ENCODE data around the gene HOXD8.
A peak's percentile ranks its signal among the peaks of the same experiment; 100 is the strongest.

The HOXD8 gene

DNA sequence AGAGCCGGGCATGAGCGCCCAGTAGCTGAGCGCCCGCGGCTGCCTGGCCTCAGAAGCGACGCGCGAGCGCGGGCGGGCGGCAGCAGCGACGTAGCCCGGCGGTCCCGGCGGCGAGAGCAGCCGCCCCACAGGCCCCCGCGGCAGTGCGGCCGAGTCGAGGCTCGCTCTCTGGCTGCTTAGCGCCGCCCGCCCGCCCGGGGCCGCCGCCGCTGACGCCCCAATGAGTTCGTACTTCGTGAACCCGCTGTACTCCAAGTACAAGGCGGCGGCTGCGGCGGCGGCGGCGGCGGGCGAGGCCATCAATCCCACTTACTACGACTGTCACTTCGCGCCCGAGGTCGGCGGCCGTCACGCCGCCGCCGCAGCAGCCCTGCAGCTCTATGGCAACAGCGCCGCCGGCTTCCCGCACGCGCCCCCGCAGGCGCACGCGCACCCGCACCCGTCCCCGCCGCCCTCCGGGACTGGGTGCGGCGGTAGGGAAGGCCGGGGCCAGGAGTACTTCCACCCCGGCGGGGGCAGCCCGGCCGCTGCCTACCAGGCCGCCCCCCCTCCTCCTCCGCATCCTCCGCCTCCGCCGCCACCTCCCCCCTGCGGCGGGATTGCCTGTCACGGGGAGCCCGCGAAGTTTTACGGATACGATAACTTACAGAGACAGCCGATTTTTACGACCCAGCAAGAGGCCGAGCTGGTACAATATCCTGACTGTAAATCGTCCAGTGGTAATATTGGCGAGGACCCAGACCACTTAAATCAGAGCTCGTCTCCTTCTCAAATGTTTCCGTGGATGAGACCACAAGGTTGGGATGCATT is 847 bp downstream of the HOXD8 start:
- no peak overlapping the region for H3K4me3 ChIP-seq (ENCODE audit: low read depth, low read length)

DNA sequence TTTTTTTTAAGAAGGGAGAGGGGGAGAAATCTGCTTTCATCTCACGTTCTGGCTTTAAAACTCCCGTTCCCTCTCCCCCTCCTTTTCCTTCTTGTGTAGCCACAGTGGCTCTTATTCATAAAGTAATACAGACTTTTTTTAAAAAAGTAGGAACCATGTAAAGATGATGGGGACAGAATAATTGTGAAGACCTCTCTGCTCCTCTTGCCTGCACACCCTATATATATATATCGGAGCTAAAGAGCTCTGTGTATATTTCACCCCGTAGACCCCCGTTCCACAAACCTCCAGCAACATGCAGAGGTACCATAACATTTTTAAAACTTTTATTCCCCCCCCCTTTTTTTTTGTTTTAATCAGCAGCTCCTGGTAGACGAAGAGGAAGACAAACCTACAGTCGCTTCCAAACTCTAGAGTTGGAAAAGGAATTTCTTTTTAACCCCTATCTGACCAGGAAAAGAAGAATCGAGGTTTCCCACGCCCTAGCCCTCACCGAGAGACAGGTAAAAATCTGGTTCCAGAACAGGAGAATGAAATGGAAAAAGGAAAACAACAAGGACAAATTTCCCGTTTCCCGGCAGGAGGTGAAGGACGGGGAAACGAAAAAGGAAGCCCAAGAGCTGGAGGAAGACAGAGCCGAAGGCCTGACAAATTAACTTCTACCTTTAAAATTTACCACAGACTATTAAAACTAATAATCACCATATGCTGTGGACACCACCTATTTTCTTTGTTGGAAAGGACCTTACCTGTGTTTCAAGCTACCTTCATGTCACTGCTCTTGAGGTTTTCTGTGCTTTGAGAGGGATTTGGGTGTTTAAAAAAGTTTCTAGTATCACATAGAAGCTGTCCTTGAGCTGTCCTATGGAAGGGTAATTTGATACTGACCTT is 1.7 kb downstream of the HOXD8 start:
- no peak for DNase-seq (ENCODE audit: low read depth)
- H3K4me3 ChIP-seq (ENCODE audit: low read depth, low read length), result no peak overlapping the region
- TF ChIP-seq CTCF (conservative IDR thresholded peaks at IDR 0.05; ENCODE audit: low read depth, low read length), result no peak

More for the DNA sequence above, 847 bp downstream of the HOXD8 start:
- TF ChIP-seq CTCF (conservative IDR thresholded peaks at IDR 0.05; ENCODE audit: low read depth, low read length), result no peak
- no peak for DNase-seq (ENCODE audit: low read depth)

DNA sequence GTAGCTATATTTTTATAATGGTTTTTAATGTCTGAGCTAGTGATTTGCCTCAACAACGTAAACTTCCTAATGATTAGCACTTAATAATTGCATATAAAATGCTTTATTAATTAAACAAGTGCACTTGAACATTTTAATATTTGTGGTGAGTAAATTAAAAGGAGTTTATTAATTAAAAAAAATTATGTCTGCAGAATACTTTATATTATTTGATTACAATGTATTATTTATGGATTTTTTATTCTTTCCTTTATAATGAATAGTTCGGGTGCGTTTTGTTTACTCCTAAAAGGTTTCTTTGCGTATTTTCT is 2.3 kb downstream of the HOXD8 start:
- TF ChIP-seq CTCF (conservative IDR thresholded peaks at IDR 0.05; ENCODE audit: low read depth, low read length), result no peak
- H3K4me3 ChIP-seq (ENCODE audit: low read depth, low read length), result no peak overlapping the region
- DNase-seq (ENCODE audit: low read depth), result no peak

DNA sequence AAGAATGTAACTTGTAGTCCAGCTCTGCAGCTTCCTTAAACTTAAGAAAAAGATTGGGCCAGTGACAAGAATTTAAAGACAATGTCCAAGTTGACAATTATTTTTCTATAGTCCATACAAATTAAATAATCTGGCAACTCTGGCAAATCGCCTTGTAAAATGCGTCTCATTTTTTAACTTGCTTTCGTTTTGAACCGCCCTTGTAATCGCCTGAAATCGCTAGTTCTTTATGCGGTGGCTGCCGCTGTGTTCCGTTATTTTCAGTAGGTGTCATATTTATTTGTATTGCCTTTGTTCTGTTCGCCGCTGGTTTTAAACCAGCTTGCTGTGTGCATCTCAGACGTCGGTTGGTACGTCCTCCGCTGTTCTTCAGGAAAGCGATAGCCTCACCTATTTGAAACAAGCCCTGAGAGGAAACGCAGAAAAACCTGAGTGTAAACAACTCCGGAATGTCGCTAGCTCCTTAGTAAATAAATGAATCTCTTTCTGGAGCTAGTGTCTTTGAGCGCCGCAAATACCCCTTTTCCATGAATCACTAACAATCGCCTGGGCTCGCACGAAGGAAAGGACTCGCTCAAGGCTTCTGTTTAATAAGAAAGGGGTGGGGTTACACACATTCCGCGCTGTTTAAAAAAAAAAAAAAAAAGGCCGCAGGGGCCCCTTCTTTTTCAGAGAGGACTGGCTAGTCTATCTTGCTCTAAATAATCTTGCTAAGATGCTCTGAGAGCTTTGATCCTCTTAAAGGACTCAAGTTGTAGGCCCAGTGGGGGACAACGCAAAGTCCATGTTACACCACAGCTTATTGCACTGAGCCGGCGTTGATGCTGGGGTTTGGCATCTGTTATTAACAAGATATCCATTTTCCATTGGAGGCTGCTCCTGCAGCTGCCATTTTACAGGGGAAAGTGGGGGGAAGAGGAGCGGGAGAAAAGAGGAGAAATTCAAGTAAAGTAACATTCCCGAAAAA is 3.0 kb downstream of the HOXD8 start:
- peak; percentile 18 for DNase-seq (ENCODE audit: low read depth)
- peak overlapping the region; percentile 30 for H3K4me3 ChIP-seq (ENCODE audit: low read depth, low read length)

DNA sequence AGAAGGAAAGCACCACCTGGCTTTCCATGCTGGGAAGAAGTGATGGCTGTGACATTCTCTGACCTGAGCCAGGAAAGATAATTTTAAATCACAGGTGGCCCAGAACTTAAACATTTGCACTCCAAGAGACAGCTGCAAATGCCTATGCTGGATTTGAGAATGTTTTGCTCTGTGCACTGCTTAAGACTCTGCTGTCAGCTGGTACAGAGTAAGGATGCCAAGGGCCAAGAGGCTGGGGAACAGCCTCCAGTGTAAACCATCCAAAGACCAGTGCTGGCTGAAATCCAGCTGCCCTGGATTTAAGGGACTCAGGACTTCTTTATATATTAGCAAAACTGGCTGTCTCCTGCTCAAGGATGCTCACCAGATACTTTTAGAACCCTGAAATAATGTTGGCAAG is 3.9 kb downstream of the HOXD8 start:
- no peak for TF ChIP-seq CTCF (conservative IDR thresholded peaks at IDR 0.05; ENCODE audit: low read depth, low read length)
- no peak for DNase-seq (ENCODE audit: low read depth)
- H3K4me3 ChIP-seq (ENCODE audit: low read depth, low read length), result no peak overlapping the region

More for the DNA sequence above, 3.0 kb downstream of the HOXD8 start:
- TF ChIP-seq CTCF (conservative IDR thresholded peaks at IDR 0.05; ENCODE audit: low read depth, low read length), result no peak

DNA sequence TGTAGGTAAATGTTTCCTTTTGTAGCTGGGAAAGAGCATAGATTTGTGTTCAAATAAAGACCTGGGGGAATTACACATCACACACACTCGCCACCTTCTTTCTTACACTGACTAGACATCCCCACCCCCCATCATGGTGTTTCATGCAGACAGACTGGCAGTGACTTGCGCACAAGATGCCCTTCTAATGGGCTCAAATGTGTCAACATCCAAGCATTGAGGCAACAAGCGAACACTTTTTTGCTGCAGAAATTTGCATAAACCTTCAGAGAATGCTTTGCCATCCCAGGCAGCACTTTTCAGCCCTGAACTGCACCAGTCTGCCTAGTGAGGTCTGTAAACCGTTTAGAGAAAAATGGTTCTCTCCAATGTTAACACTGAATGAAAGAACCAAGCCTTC is 4.5 kb downstream of the HOXD8 start:
- DNase-seq (ENCODE audit: low read depth), result no peak
- no peak overlapping the region for H3K4me3 ChIP-seq (ENCODE audit: low read depth, low read length)
- no peak for TF ChIP-seq CTCF (conservative IDR thresholded peaks at IDR 0.05; ENCODE audit: low read depth, low read length)

Data from choroid plexus epithelial cell (primary cell).